HL-60 (cell line): Measurements from ENCODE around the gene KHSRP.

Experiments used
- DNase-seq, 2 experiments: peaks; one replicate each; pipeline ENCODE4 v3.0.0-alpha.2; 2010 to 2020; ENCODE audit warnings: low read depth in 1 of 2, low spot score in 1 of 2
- H3K27ac ChIP-seq: fragments of 250-450 bp; sonication (Bioruptor Pico); replicated peaks from 2 replicates; pipeline ENCODE4 v1.5.1; 2020; ENCODE audit warnings: mild to moderate bottlenecking, moderate library complexity
- H3K27me3 ChIP-seq: fragments of 250-450 bp; sonication (Bioruptor Pico); 2 replicates; pipeline ENCODE4 v1.5.1; 2021; ENCODE audit warnings: mild to moderate bottlenecking, moderate library complexity; ENCODE audit not compliant: insufficient read depth, poor library complexity, severe bottlenecking
- H3K4me3 ChIP-seq: replicated peaks from 2 replicates; pipeline ENCODE4 v1.5.1; 2011; ENCODE audit warnings: mild to moderate bottlenecking, control low read depth, low read length; ENCODE audit not compliant: insufficient read depth
- GABPA ChIP-seq: IDR thresholded peaks from 2 replicates; pipeline ENCODE4 v1.6.1; 2012; ENCODE audit warnings: low read depth
- POLR2AphosphoS5 ChIP-seq: IDR thresholded peaks from 2 replicates; pipeline ENCODE4 v1.6.1; 2012; ENCODE audit warnings: low read depth
- REST ChIP-seq: IDR thresholded peaks from 2 replicates; pipeline ENCODE4 v1.6.1; 2012; ENCODE audit warnings: low read depth; ENCODE audit not compliant: insufficient replicate concordance
- SPI1 ChIP-seq: IDR thresholded peaks from 2 replicates; pipeline ENCODE4 v1.6.1; 2012; ENCODE audit warnings: low read depth, mild to moderate bottlenecking, borderline replicate concordance
- TF ChIP-seq, protein P1 (sequence below): IDR thresholded peaks from one replicate; pipeline ENCODE4 v1.5.1; 2011; ENCODE audit warnings: low read length, control low read depth, inconsistent platforms; ENCODE audit not compliant: insufficient read depth

The KHSRP gene

GRCh38 chr19:6457958-6458694 is 33.5 kb upstream of the KHSRP start:
- no peak for DNase-seq
- no peak overlapping the region for H3K27ac ChIP-seq

DNA sequence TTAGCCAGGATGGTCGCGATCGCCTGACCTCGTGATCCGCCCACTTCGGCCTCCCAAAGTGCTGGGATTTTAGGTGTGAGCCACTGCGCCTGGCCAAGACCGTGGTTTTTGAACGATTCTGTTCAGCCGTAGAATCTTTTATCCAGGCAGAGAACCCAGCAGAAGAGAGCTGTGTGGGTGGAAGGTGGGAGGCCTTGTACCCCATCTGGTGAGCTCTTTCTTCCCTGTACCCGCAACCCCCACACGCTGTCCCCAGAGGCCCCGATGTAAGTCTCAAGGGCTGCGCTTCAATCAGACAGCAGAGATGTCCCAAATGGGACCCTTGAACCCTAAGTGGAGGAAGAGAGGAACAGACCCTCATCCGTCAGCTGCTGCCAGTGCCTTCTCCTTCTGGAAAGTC is 31.3 kb upstream of the KHSRP start:
- DNase-seq: no peak
- no peak for TF ChIP-seq REST
- TF ChIP-seq POLR2AphosphoS5: no peak
- TF ChIP-seq, protein P1, sequence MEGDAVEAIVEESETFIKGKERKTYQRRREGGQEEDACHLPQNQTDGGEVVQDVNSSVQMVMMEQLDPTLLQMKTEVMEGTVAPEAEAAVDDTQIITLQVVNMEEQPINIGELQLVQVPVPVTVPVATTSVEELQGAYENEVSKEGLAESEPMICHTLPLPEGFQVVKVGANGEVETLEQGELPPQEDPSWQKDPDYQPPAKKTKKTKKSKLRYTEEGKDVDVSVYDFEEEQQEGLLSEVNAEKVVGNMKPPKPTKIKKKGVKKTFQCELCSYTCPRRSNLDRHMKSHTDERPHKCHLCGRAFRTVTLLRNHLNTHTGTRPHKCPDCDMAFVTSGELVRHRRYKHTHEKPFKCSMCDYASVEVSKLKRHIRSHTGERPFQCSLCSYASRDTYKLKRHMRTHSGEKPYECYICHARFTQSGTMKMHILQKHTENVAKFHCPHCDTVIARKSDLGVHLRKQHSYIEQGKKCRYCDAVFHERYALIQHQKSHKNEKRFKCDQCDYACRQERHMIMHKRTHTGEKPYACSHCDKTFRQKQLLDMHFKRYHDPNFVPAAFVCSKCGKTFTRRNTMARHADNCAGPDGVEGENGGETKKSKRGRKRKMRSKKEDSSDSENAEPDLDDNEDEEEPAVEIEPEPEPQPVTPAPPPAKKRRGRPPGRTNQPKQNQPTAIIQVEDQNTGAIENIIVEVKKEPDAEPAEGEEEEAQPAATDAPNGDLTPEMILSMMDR: no peak
- no peak for TF ChIP-seq SPI1
- TF ChIP-seq GABPA: no peak

More at GRCh38 chr19:6457958-6458694, 33.5 kb upstream of the KHSRP start:
- Histone ChIP-seq H3K4me3 (no peak overlapping the region), H3K27me3 (no peaks in the 10 kb centered on the region)
- no peak for TF ChIP-seq GABPA
- TF ChIP-seq POLR2AphosphoS5: no peak
- no peak for TF ChIP-seq REST
- no peak for TF ChIP-seq SPI1

GRCh38 chr19:6453951-6454565 is 29.4 kb upstream of the KHSRP start:
- H3K4me3 ChIP-seq: no peak overlapping the region
- no peaks in the 10 kb centered on the region for H3K27me3 ChIP-seq
- DNase-seq: no peak
- no peak for TF ChIP-seq SPI1
- no peak for TF ChIP-seq REST
- TF ChIP-seq GABPA: no peak
- TF ChIP-seq, protein P1: no peak
- no peak for TF ChIP-seq POLR2AphosphoS5
- H3K27ac ChIP-seq: no peak overlapping the region

More for the DNA sequence above, 31.3 kb upstream of the KHSRP start:
- H3K4me3 ChIP-seq: no peak overlapping the region
- H3K27ac ChIP-seq: no peak overlapping the region
- no peaks in the 10 kb centered on the region for H3K27me3 ChIP-seq
